ENCODE data around the gene ENDOG. TPM values are rescaled to one million over a fixed set of nuclear protein-coding genes. Genes with fewer than 3 reads are reported as not detected.

Gene ENDOG
- 14.1 and 15.7 TPM in 2 replicates for total RNA-seq

GRCh38 chr9:128818099-128818838 is at the start of gene ENDOG:
Gene ENDOG, plus strand, starts transcription at chr9:128818500. Its CDS starts 185 bp downstream, at chr9:128818685.

GRCh38 chr9:128771745-128772519 is 46.4 kb upstream of the ENDOG start, which contains the start of gene ZER1:
Gene ZER1, minus strand, starts transcription at chr9:128771927. Its CDS starts 16,362 bp downstream, at chr9:128755565.

GRCh38 chr9:128786681-128787601 is 31.4 kb upstream of the ENDOG start, which contains the start of gene TBC1D13:
Gene TBC1D13, plus strand, starts transcription at chr9:128787253. Its CDS starts 101 bp downstream, at chr9:128787354.

GRCh38 chr9:128829477-128830251 is 11.4 kb downstream of the ENDOG start, which contains the start of gene SPOUT1:
Gene SPOUT1, minus strand, starts transcription at chr9:128829794. Its CDS starts 14 bp downstream, at chr9:128829780.

Other genes starting within 250 kb of the ENDOG start
- gene DYNC2I2, start 161.7 kb upstream of the ENDOG start, total RNA-seq, result 44.1 and 47.4 TPM in 2 replicates
- gene SET, start 129.3 kb upstream of the ENDOG start, total RNA-seq, result 393 and 418 TPM in 2 replicates
- gene PKN3, start 116.0 kb upstream of the ENDOG start, total RNA-seq, result 10.1 and 11.5 TPM in 2 replicates
- 17.6 and 18.1 TPM in 2 replicates for gene ZDHHC12, start 94.4 kb upstream of the ENDOG start, total RNA-seq
- gene ZER1, start 46.6 kb upstream of the ENDOG start, total RNA-seq, result 21.2 and 28.9 TPM in 2 replicates
- 17.5 and 21.5 TPM in 2 replicates for gene TBC1D13, start 31.2 kb upstream of the ENDOG start, total RNA-seq
- 11.1 and 12.1 TPM in 2 replicates for gene SPOUT1, start 11.3 kb downstream of the ENDOG start, total RNA-seq
- gene KYAT1, start 63.5 kb downstream of the ENDOG start, total RNA-seq, result 2.9 TPM in 2 replicates
- gene LRRC8A, start 63.6 kb downstream of the ENDOG start, total RNA-seq, result 26.7 and 29.1 TPM in 2 replicates
- 9.1 and 10.3 TPM in 2 replicates for gene PHYHD1, start 102.5 kb downstream of the ENDOG start, total RNA-seq
- gene DOLK, start 129.1 kb downstream of the ENDOG start, total RNA-seq, result 21.1 and 25.6 TPM in 2 replicates
- gene NUP188, start 129.2 kb downstream of the ENDOG start, total RNA-seq, result 40.2 and 42.9 TPM in 2 replicates
- gene SH3GLB2, start 209.8 kb downstream of the ENDOG start, total RNA-seq, result 27.7 and 30.8 TPM in 2 replicates
- 15.1 and 16.2 TPM in 2 replicates for gene MIGA2, start 218.1 kb downstream of the ENDOG start, total RNA-seq